Measurements from ENCODE around the gene DAZAP1.

DAZAP1 gene

DNA sequence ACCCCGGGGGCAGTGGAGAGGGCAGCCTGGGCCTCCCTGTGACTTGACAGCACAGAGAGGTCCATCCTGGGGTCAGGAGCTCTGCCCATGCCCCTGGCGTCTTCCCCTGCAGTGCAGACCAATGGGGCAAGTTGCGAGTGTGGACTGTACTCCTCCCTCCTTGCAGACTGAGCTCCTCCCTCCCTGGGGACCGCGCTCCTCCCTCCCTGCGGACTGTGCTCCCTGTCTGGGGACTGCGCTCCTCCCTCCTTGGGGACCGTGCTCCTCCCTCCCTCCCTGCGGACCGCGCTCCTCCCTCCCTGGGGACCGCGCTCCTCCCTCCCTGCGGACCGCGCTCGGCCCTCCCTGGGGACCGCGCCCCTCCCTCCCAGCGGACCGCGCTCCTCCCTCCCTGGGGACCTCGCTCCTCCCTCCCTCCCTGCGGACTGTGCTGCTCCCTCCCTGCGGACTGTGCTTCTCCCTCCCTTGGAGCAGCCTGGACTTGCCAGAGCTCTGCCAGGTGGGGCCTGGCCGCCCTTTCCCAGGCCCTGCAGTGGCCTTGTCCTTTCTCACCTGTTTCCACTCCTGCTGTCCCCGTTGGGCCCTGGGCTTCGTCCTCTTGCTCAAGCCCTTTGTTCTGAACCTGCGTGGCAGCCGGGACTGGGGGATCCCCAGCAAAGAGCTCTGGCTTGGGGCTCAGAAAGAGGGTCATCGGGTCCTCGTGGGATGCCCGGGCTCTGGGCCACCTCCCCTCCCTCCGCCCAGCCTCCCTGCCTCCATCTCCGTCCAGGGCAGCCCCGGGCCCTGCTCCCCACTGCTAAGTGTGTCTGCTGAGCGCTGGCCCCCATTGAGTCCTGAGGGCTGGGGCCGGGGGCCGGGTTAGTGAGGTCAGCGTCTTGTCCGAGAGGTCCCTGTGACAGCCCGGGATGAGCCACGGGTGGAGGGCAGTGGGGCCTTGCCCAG lies 12.9 kb upstream of the DAZAP1 start:
- no peak for DNase-seq

DNA sequence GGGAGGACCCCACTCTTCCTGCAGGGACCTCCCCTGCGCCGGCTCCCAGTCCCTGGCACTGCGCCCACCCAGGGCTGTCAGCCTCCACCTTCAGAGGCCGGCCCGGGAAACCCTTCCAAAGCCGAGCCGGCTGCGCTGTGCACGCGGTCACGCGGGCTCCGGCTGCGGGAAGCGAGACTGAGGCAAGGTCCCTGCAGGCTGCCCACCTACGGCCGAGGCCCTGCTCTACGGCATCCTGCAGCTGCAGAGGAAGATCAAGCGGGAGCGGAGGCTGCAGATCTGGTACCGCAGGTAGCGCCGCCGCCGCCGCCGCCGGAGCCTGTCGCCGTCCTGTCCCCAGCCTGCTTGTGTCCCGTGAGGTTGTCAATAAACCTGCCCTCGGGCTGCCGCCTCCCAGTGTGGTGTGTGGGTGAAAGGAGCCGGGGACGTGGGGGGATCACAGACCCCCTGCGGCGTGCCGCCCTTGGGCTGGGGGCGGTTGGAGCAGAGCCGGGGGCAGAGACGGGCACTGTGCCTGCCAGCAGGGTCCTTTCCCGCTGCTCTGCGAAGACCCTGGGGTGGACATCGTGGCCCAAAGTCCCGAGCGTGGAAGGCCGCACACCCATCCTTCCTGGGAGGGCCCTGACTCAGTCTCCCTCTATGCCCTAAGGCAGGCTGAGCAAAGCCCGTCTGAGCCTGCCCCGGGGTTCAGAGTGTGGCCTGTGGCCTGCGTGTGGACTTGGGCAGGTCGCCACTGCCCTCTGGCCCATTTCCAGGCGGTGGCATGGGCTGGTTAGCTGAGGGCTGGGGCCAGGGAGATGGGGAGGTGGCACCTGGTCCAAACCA lies 12.0 kb upstream of the DAZAP1 start:
- DNase-seq, result no peak

DNA sequence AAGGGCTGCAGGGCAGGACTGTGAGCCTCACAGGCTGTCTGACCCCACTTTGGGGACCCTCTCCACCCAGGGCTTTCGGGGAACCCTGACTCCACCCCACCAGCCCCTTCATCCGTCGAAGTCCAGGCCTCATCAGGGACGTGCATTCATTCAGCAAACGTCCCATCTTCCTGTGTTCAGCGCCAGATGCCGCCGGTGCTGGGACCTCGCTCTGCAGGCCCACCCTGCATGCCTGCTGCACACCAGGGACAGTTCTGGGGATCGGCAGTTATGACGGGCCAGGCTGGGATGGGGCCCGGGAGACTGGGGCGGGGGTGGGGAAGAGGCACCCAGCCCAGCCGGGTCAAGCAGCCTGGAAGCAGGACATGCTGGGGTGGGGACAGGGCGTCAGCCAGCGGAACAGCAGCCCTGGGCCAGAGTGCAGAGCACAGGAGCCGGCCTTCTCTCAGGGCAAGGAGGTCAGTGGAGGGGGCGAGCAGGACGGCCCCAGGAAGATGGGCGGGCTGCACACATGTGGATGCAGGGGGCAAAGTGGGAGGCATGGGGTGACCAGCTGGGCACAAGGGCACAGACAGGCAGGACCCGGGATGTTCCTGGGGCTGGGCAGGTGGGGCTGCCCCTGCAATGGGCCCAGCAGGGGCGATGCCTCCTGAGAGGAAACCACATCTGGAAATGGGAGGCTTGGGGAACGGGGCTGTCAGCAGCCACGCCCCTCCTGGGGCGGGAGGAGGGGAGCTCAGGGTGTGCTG lies 11.2 kb upstream of the DAZAP1 start:
- DNase-seq, result no peak

DNA sequence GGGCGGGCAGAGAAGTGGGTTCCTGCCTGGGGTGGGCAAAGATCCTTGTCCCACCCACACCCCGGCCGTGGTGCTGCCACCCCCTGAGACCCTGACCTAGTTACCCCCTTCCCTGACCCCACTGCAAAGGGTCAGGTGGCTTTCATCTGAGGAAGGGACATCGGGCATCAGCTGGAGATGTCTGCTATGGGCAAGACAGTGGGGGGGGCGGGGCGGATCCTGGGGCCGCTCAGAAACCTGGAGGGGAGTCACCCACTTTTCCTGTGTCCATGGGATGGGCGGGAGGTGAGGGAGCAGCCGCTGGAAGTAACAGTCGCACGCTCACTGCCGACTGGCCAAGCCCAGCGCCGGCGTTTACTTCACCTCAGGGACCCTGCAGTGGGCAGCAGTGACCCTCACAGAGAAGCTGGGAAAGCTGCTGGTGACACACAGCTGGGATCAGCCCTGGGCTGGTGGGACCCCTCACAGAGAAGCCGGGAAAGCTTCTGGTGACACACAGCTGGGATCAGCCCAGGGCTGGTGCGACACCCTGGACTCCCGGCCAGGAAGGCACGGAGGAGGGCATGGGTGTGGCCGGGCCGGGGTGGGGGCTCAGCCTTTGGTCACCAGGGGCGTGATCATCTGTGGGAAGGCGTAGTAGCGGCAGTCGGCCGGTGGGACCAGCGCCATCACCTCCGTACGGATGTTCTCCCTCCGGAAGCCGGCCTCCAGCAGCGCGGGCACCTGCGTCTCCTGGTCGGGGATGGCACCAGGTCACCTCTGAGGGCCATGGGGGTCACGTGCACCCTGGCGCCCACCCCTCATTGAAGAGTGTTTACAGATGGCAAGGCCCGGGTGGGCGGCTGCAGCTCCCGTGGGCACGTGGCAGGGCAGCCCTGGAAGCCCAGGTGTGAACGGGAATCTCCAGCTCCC lies 10.4 kb upstream of the DAZAP1 start:
- no peak for DNase-seq

DNA sequence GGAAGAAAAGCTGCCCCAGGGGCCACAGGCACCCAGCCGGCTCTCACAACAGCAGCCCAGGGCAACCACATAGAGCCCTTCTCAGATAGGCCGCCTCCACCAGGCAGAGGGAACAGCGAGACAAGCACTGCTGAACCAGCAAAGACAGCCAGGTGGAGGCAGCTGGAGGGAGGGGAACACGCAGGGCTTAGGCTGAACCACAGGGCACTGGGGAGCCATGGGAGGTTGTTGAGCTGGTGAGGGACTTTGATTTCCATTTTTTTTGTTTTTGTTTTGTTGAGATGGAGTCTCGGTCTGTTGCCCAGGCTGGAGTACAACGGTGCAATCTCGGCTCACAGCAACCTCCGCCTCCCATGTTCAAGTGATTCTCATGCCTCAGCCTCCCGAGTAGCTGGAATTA lies 9.5 kb upstream of the DAZAP1 start:
- no peak for DNase-seq

DNA sequence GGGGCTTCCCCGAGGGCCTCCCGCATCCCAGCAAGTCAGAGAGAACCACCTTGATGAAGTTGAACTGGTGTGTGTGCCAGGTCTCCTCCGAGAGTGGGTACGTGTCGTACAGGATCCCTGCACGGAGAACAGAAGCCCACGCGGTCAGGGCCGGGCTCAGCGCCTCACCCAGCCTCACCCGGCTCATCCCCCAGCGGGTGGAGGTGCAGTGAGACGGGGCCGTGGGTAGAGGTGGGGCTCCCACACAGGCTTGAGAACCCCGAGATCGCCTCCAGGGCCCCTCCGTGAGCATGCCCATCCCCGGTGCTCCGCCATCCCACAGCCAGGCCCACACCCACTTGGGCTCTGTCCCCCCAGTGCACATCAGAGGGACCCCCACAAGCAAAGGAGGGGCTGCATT lies 8.3 kb upstream of the DAZAP1 start:
- DNase-seq, result no peak

DNA sequence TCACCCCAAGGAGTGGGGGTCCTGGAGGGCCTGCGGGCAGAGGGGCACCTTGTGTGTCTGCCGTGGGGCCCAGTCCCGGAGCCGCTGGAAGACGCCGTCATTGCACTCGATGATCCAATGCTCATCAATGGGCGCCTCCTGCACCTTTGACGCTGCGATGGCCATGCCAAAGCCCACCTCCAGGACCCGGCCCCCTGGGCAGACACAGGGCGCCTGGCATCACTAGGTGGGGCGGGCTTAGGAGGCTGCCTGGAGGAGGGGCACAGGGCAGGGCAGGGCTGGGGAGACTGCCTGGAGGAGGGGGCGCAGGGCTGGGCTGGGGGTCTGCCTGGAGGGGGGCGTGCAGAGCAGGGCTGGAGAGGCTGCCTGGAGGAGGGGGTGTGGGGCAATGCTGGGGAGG lies 7.6 kb upstream of the DAZAP1 start:
- no peak for DNase-seq

DNA sequence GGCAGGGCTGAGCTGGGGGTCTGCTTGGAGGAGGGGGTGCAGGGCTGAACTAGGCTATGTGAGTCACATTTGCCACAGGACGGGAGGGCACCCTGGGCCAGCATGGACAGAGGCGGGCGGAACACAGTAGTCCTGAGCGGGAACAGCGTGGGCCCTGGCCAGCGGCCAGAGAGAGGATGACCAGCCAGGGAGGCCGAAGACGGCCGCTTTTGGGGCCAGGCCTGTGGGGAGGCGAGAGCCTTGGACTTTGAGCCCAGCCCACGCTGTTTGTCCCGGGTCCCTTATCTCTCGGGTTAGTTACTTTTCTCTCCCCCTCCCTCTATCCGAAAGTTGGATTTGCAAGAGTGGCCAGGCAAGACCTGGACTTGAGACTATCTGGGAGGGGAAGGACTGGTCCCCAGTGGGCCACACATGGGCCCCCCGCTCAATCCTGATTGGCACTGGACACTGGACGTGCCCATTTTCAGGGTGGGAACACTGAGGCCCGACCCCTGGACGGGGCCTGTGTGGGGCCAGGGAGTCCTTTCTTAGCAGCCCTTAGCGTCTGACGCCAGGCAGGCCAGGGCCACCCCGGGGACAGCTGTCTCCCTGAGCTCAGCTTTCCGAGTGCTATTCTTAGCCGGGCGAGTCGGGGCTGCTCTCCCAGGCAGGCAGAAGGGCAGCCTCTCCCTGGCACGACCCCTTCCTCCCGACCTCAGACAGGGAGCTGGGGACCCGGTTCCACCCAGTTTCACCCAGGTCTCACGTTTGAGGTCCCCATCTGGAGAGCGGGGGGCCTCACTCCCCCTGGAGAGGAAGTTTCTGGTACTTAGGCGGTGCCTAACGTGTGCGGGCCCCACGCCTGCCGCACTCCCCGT lies 6.9 kb upstream of the DAZAP1 start:
- DNase-seq, result no peak

DNA sequence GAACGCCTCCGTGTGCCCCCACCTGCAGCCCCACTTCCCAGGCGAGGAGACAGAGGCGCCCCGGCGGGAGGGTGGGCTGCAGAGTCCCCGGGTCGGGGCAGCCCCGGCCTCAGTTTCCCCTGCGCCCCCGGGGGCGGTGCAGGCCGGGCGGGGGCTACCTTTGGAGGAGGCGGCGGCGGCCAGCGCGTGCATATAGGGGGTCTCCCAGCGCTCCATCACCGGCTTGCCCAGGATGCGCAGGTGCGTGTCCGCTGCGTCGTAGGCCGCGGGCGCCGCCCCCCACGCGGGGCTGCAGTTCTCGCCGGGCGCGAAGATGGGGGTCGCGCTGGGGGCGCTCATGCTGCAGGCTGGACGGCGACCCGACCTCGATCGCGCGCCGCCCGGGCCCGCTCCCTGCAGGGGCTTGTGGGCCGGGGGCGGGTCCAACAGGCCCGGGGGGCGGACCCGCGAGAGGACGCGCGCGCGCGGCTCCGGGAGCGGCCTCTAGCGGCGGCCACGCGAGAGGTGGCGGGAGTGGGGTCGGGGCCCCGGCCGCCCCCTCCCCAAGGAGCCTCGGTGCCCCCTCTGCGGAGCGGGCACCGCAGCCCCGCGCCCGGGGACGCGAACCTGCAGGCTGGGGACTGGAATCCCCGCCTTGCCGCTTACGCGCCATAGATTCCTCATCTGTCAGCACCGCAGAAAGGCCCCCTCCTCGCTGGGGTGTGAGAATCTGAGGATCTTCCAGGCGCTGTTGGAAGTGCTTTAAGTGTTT lies 6.1 kb upstream of the DAZAP1 start, which contains the start of gene GAMT:
Gene GAMT (minus strand): TSS at position 405 of the 751 bp plus-strand sequence. CDS start 66 bp downstream, at position 339.
- DNase-seq, result peak; percentile 64

DNA sequence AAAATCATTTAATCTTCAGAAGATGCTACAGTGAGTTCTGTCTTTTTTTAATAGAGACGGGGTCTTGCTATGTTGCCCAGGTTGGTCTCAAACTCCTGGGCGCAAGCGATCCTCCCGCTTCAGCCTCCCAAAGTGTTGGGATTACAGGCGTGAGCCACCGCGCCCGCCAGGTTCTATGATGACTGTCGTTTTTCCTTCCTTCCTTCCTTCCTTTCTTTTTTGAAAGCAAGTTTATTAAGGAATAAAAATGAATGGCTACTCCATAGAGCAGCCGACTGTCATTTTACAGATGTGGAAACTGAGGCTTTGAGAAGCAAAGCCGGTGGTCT lies 5.5 kb upstream of the DAZAP1 start:
- no peak for DNase-seq

DNA sequence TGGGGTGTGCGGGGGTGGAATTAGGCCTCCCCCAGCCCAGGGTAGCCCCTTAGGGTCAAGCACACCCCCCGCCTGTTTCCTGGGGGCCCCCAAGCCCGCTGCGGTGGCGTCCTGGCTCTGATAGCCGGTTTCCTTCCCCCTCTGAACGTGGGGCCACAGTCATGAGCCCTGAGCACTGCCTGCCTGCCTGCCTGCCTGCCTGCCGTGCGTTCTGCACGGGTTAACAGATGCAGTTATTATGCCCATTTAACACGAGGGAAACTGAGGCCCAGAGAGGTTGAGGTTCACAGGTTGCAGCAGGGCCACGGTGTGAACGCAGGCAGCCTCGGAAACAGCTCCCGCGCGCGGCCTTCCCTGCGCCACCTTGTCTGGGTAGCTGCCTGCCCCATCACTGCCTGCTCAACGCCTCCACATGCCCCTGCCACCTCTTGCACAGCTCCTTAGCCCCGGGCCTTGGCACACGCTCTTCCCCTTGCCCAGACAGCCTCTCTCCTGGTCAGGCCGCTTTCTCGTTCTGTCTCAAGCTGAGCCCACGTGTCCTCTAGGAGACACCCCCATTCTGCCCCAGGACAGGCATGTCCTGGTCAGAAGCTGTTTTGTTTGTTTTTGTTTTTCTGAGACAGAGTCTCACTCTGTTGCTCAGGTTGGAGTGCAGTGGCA lies 4.8 kb upstream of the DAZAP1 start:
- no peak for DNase-seq

DNA sequence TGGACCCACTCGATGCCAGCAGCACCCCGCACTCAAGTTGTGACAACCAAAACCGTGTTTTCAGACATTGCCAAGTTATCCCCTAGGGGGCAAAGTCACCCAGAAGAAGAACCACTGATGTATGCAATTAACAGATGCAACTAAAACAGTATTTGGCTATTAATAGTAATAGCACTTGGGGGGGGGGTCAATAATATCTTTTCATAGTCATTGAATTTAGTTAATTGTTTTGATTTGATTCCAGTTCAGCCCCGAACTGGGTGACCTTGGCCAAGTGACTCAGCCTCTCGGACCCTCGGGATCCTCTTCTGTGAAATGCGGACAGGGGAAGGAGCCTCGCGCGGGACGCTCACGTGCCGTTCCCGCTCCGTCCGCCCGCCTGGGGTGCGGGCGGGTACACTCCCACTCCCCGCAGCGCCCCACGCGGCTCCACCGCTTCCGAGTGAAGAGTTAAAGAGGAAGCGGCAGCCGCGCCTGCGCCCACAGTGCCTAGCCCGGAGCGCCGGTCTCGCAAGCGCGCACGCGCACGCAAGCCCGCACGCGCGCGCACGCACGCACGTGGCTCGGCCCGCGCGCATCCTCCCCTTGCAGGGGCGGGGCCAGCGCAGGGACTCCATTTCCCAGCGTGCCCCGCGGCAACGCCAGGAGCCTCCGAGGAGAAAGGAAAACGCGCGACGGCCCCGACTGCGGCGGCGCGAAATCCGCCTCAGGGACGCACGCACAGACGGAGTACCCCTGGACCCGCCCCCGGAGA lies 435 bp upstream of the DAZAP1 start:
- peak; percentile 100 for DNase-seq

DNA sequence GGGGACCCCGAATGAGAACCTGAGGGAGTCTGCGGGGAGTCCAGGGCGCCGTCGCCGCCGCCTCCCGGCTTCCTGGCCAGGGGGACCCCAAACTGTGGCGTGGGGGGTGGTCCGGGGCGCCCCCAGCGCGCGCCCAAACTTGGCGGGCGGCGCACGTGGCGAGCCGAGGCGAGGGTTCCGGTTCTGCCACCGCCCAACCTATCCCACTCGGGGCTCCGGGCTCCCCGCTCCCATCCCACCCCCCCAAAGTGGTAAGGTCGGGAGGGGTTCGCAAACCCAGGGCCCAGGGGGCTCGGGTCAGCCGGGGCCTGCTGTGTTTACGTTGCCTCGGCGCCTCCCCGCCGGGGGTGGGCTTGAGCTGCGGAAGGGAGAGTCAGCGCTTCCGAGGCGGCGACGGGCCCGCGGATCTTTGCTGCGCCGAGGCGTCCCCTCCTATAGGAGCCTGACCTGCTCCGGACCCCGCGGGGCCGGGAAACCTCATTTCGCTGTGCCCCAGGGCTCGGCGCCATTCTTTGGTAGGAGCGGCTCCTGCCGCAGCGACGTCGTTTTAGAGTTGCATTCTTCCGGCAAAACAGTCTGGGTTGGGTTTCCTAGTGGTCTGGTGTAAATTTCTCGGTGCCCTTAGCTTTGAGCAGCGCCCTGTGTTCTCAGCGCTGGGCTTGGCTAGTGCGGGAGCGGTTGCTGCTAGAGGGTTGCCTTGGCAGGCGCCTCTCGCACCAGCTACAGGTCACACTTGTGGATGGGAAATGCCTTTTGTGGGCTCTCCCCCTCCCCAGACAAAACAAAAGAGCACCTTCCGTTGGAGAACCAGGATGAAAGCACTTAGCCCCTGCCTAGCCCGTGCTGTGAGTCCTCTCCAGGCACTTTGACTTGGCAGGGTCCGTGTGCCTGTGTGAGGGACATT lies 1.2 kb downstream of the DAZAP1 start:
- peak; percentile 59 for DNase-seq

DNA sequence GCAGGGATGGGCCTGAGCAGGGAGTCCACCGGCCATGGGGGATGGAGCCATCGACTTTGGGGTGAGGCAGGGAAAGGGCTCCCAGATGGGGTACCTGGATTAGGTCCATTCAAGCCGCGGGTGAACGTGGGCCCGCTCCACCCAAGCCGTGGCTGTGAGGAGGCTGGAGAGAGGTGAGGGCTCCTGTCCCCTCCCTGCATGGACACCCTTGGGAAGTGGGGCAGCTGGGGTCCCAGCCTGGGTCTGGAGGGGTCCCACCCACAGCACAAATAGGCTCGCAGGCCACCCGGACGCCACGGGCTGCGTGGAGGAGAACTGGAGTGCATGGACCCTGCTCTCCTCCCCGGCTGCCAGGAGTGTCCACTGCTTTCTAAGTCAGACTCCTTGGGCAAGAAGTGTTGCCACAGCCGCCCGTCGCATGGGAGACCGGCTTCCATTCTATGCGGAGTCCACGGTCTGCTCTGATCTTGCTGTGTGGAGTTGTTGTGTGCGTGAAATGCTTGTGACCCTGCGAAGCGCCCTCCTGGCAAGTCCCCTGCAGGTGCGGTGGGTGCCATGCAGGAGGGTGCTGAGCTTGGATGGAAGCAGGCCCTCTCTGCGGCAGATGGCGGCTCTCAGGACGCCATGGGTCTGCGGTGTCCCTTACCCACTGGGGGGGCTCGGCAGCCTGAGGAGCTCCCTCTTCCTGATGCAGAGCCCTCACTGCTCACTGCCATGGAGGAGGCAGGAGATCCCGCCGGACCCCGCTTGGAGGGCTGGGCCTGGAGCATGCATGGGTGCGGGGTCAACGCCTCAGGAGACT lies 2.0 kb downstream of the DAZAP1 start:
- DNase-seq, result no peak

DNA sequence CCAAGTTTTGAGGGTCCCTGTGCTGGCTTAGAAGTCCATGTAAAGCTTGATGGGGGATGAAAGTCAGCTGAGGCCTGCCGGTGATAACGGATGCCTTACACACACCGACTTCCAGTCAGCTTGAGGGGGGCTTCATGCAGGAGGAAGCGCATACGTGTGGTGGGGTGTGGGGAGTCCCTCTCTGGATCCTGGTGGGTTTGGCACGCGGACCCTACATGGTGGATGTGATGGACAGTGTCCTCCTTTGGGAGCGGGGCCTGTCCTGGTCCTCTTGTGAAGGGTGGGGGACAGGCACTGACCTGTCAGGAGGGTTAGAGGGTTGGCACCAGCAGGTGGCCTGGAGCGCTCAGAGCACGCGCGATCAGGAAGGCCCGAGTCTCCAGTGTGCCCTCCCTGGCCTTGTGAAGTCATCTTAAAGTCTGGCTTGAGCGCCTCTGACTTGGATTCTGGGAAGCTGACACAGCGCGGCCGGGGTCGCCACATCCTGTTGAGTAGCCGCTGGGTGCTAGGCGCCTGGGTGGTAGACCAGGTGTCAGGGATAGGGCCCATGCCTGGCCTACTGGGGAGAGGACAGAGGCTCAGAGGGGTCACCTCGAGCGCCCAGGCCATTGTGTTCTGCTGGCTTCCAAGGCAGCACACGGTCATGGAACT lies 2.9 kb downstream of the DAZAP1 start:
- DNase-seq, result no peak

DNA sequence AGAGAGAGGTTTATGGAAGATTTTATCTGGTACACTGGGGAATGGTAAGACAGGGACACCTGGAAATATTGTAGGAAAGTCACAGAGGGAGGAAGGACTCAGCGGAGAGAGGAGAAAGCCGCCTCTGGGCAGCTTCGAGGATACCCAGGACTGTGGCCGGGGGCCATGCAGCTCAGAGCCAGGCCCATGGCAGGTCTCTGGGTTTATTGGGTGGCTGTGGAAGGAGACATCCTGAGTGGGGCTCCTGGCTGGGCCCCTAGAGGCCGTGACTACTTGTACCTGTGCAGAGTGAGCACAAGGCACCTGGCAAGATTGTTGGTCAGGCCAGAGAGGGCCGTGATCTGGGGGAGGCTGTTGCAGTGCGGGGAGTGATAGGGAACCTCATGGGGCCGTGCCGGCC lies 3.4 kb downstream of the DAZAP1 start:
- DNase-seq, result no peak

Data from stimulated activated CD4-positive, alpha-beta T cell treated with anti-CD3 and anti-CD28 coated beads, Interleukin-12 subunit alpha, Interleukin-12 subunit beta, amount 100 ng/mL, for 4 hours (primary cell).